Measurements from ENCODE around the gene LCOR. TPM values are rescaled to one million over a fixed set of nuclear protein-coding genes. Genes with fewer than 3 reads are reported as not detected.

LCOR gene
- total RNA-seq, 1 experiment from 2014 or later, result 23.9 TPM

DNA sequence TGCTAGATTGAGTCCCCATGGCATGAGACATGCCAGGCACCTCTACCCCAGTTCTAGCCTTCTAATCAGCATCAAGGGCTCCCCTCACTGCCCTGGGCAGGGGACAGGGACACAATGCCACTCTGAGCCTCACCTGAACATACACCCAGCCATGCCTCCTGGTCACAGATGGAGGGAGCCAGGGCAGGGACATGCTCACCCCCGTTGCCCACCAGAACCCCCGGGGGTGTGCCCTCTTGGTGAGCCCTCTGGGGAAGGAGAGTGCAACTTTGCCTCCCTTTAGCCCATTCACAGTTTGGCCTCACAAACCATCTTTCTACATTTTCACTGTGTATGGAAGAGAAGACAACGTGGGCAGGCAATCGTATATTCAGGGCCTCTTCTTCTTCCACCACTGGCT is 167.2 kb downstream of the LCOR start (continued):
- TF ChIP-seq ZNF416 (CRISPR knock-in tag; IDR thresholded peaks at IDR 0.05) (no peak), NR3C1 (CRISPR knock-in tag; conservative IDR thresholded peaks at IDR 0.05; ENCODE audit: low read depth) (no peak), FOXK1 (CRISPR knock-in tag; IDR thresholded peaks at IDR 0.05) (no peak), ZNF671 (CRISPR knock-in tag; IDR thresholded peaks at IDR 0.05) (no peak)
- TF ChIP-seq, protein P1, sequence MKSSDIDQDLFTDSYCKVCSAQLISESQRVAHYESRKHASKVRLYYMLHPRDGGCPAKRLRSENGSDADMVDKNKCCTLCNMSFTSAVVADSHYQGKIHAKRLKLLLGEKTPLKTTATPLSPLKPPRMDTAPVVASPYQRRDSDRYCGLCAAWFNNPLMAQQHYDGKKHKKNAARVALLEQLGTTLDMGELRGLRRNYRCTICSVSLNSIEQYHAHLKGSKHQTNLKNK (CRISPR knock-in tag; IDR thresholded peaks at IDR 0.05), result no peak
- TF ChIP-seq, protein P2, sequence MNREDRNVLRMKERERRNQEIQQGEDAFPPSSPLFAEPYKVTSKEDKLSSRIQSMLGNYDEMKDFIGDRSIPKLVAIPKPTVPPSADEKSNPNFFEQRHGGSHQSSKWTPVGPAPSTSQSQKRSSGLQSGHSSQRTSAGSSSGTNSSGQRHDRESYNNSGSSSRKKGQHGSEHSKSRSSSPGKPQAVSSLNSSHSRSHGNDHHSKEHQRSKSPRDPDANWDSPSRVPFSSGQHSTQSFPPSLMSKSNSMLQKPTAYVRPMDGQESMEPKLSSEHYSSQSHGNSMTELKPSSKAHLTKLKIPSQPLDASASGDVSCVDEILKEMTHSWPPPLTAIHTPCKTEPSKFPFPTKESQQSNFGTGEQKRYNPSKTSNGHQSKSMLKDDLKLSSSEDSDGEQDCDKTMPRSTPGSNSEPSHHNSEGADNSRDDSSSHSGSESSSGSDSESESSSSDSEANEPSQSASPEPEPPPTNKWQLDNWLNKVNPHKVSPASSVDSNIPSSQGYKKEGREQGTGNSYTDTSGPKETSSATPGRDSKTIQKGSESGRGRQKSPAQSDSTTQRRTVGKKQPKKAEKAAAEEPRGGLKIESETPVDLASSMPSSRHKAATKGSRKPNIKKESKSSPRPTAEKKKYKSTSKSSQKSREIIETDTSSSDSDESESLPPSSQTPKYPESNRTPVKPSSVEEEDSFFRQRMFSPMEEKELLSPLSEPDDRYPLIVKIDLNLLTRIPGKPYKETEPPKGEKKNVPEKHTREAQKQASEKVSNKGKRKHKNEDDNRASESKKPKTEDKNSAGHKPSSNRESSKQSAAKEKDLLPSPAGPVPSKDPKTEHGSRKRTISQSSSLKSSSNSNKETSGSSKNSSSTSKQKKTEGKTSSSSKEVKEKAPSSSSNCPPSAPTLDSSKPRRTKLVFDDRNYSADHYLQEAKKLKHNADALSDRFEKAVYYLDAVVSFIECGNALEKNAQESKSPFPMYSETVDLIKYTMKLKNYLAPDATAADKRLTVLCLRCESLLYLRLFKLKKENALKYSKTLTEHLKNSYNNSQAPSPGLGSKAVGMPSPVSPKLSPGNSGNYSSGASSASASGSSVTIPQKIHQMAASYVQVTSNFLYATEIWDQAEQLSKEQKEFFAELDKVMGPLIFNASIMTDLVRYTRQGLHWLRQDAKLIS (CRISPR knock-in tag; IDR thresholded peaks at IDR 0.05; ENCODE audit: borderline replicate concordance), result no peak
- TF ChIP-seq, protein P3, sequence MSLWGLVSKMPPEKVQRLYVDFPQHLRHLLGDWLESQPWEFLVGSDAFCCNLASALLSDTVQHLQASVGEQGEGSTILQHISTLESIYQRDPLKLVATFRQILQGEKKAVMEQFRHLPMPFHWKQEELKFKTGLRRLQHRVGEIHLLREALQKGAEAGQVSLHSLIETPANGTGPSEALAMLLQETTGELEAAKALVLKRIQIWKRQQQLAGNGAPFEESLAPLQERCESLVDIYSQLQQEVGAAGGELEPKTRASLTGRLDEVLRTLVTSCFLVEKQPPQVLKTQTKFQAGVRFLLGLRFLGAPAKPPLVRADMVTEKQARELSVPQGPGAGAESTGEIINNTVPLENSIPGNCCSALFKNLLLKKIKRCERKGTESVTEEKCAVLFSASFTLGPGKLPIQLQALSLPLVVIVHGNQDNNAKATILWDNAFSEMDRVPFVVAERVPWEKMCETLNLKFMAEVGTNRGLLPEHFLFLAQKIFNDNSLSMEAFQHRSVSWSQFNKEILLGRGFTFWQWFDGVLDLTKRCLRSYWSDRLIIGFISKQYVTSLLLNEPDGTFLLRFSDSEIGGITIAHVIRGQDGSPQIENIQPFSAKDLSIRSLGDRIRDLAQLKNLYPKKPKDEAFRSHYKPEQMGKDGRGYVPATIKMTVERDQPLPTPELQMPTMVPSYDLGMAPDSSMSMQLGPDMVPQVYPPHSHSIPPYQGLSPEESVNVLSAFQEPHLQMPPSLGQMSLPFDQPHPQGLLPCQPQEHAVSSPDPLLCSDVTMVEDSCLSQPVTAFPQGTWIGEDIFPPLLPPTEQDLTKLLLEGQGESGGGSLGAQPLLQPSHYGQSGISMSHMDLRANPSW (CRISPR knock-in tag; conservative IDR thresholded peaks at IDR 0.05; ENCODE audit: low read depth), result no peak

DNA sequence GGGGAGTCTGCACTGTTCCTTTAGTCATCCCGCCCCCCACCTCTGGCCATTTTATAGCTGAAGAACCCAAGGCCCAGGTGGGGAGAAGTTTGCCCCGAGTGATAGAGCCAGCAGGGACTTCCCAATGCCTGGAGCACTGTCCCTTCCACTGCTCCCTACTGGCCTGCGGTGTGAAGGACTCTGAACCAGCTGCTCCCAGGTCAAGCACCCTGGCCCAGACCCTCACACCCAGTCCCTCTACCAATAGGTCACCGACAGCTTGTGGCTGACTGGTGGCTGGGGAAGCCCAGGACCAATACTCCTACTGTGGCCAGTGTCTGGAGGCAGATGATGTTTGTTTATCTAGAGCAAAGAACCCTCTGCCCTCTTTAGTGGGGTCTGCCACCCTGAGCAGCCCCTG is 167.9 kb downstream of the LCOR start:
- H3K9me3 Mint-ChIP-seq, result no peaks in the 10 kb centered on the region
- H3K4me3 Mint-ChIP-seq, result no peak overlapping the region
- H3K4me1 Mint-ChIP-seq, result no peaks in the 10 kb centered on the region
- no peak overlapping the region for H3K27ac Mint-ChIP-seq
- H3K27me3 Mint-ChIP-seq (ENCODE audit: low read depth), result no peaks in the 10 kb centered on the region
- no peak for DNase-seq (ENCODE audit: low spot score)
- TF ChIP-seq, protein P4, sequence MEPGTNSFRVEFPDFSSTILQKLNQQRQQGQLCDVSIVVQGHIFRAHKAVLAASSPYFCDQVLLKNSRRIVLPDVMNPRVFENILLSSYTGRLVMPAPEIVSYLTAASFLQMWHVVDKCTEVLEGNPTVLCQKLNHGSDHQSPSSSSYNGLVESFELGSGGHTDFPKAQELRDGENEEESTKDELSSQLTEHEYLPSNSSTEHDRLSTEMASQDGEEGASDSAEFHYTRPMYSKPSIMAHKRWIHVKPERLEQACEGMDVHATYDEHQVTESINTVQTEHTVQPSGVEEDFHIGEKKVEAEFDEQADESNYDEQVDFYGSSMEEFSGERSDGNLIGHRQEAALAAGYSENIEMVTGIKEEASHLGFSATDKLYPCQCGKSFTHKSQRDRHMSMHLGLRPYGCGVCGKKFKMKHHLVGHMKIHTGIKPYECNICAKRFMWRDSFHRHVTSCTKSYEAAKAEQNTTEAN (CRISPR knock-in tag; IDR thresholded peaks at IDR 0.05), result no peak
- TF ChIP-seq FOXJ3 (CRISPR knock-in tag; IDR thresholded peaks at IDR 0.05; ENCODE audit: borderline replicate concordance) (no peak), FOXK1 (CRISPR knock-in tag; IDR thresholded peaks at IDR 0.05) (no peak)
- TF ChIP-seq, protein P1 (CRISPR knock-in tag; IDR thresholded peaks at IDR 0.05), result no peak
- TF ChIP-seq, protein P5, sequence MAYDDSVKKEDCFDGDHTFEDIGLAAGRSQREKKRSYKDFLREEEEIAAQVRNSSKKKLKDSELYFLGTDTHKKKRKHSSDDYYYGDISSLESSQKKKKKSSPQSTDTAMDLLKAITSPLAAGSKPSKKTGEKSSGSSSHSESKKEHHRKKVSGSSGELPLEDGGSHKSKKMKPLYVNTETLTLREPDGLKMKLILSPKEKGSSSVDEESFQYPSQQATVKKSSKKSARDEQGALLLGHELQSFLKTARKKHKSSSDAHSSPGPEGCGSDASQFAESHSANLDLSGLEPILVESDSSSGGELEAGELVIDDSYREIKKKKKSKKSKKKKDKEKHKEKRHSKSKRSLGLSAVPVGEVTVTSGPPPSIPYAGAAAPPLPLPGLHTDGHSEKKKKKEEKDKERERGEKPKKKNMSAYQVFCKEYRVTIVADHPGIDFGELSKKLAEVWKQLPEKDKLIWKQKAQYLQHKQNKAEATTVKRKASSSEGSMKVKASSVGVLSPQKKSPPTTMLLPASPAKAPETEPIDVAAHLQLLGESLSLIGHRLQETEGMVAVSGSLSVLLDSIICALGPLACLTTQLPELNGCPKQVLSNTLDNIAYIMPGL (CRISPR knock-in tag; IDR thresholded peaks at IDR 0.05), result no peak
- no peak for ATAC-seq
- H3K36me3 Mint-ChIP-seq, result no peaks in the 10 kb centered on the region
- ChIA-PET POLR2A (no interaction called here), CTCF (interaction anchor here (0.6 to 5.8 kb wide), 5 partner anchors 21 to 37 kb away, joined by 3 to 27 read pairs (median 3); no protein-coding TSS in a partner anchor)

DNA sequence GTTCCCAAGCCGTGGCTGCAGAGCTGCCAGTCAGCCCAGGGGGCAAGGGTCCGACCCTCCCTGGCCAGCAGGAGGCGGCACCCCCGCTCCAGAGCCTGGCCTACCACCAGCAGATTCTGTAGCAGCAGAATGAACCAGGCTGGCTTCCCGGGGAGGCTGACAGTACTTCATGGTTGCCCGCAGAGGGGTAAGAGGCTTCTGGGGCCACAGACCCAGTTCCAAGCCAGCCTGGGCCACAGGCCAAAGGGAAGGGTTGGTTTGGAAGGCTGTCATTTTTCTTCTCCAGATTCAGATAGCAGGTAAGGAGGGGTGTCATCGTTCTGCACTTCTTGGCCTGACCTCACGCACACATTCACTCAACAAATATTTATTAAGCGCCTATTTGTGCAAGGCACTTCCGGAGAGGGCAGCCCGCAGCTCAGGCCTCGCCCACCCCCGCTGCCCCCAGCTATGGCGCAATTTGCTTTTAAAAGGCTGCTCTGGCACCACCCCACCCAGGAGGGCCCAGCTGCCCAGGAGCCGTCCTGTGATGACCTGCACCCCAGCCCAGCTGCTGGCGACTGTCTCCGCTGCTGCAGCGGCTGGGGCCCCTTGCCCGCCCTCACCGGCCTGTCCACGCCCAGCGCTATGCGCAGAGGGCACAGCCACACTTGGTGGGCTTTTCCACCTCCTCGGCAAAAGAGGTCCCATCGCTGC is 168.5 kb downstream of the LCOR start:
- POLR2A ChIA-PET, result no interaction called here
- Mint-ChIP-seq H3K4me1 (peaks cover 3% of the 10 kb centered on the region), H3K27ac (no peak overlapping the region), H3K36me3 (no peaks in the 10 kb centered on the region), H3K27me3 (ENCODE audit: low read depth) (no peaks in the 10 kb centered on the region), H3K4me3 (no peak overlapping the region), H3K9me3 (no peaks in the 10 kb centered on the region)
- DNase-seq (ENCODE audit: low spot score) (peak; percentile 54), ATAC-seq (peak; percentile 72)
- TF ChIP-seq JAZF1 (CRISPR knock-in tag; IDR thresholded peaks at IDR 0.05) (no peak), GABPB1 (CRISPR knock-in tag; IDR thresholded peaks at IDR 0.05) (peak; percentile 31; the same call in 1 of the 2 replicates)
- TF ChIP-seq, protein P6, sequence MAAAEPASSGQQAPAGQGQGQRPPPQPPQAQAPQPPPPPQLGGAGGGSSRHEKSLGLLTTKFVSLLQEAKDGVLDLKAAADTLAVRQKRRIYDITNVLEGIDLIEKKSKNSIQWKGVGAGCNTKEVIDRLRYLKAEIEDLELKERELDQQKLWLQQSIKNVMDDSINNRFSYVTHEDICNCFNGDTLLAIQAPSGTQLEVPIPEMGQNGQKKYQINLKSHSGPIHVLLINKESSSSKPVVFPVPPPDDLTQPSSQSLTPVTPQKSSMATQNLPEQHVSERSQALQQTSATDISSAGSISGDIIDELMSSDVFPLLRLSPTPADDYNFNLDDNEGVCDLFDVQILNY (CRISPR knock-in tag; IDR thresholded peaks at IDR 0.05), result no peak
- TF ChIP-seq, protein P7, sequence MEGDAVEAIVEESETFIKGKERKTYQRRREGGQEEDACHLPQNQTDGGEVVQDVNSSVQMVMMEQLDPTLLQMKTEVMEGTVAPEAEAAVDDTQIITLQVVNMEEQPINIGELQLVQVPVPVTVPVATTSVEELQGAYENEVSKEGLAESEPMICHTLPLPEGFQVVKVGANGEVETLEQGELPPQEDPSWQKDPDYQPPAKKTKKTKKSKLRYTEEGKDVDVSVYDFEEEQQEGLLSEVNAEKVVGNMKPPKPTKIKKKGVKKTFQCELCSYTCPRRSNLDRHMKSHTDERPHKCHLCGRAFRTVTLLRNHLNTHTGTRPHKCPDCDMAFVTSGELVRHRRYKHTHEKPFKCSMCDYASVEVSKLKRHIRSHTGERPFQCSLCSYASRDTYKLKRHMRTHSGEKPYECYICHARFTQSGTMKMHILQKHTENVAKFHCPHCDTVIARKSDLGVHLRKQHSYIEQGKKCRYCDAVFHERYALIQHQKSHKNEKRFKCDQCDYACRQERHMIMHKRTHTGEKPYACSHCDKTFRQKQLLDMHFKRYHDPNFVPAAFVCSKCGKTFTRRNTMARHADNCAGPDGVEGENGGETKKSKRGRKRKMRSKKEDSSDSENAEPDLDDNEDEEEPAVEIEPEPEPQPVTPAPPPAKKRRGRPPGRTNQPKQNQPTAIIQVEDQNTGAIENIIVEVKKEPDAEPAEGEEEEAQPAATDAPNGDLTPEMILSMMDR (IDR thresholded peaks at IDR 0.05), result peak; percentile 50
- CTCF ChIA-PET, result interaction anchor here (0.6 to 5.8 kb wide), 7 partner anchors 20 to 102 kb away, joined by 3 to 27 read pairs (median 3); no protein-coding TSS in a partner anchor
